Heart right ventricle (tissue), 16 donors: Measurements from ENCODE around the gene GFOD1. TPM values are rescaled to one million over a fixed set of nuclear protein-coding genes. Genes with fewer than 3 reads are reported as not detected.
A peak's percentile ranks its signal among the peaks of the same experiment; 100 is the strongest.
"Not testable (repeated sequence)": the region's sequence is repeated elsewhere in the genome, so short reads cannot be mapped to it uniquely, and the experiment has no call there.

Source experiments
- ATAC-seq, 8 donors: fragments of 200-7000 bp; cut with Tn5 transposase; one replicate each; pipeline ENCODE4 v1.9.1; 2020; ENCODE audit warnings: mild to moderate bottlenecking in 8 of 8, moderate library complexity in 8 of 8, moderate number of reproducible peaks in 1 of 8
- DNase-seq, 2 donors: peaks; one replicate each; pipeline ENCODE4 v3.0.0-alpha.2; 2020
- H3K27ac ChIP-seq, 10 donors: fragments of 200-600 bp; sonication (generic) in 2 of 10; one replicate each; pipeline versions ENCODE4 v1.5.0 to v1.8.0; 2020 to 2022; ENCODE audit warnings: mild to moderate bottlenecking in 3 of 10
- H3K27me3 ChIP-seq, 7 donors: fragments of 200-600 bp; one replicate each; pipeline ENCODE4 v1.8.0; 2021 to 2022; ENCODE audit warnings: mild to moderate bottlenecking in 2 of 7
- H3K36me3 ChIP-seq, 9 donors: fragments of 200-600 bp; sonication (generic) in 1 of 9; one replicate each; pipeline versions ENCODE4 v1.5.0 to v1.8.0; 2020 to 2022; ENCODE audit warnings: mild to moderate bottlenecking in 2 of 9
- H3K4me1 ChIP-seq, 9 donors: fragments of 200-600 bp; sonication (generic) in 1 of 9; one replicate each; pipeline versions ENCODE4 v1.5.0 to v1.8.0; 2020 to 2022; ENCODE audit warnings: mild to moderate bottlenecking in 4 of 9
- H3K4me3 ChIP-seq, 10 donors: fragments of 200-600 bp; sonication (generic) in 2 of 10; one replicate each; pipeline versions ENCODE4 v1.5.0 to v1.8.0; 2020 to 2022; ENCODE audit warnings: mild to moderate bottlenecking in 7 of 10, moderate library complexity in 2 of 10
- H3K9me3 ChIP-seq, 11 donors: fragments of 200-600 bp in 10 of 11; sonication (generic) in 2 of 11; one replicate each; pipeline versions ENCODE4 v1.5.0 to v1.8.0; 2013 to 2022; ENCODE audit warnings: mild to moderate bottlenecking in 2 of 11, control low read depth in 1 of 11, moderate library complexity in 1 of 11
- CTCF ChIP-seq, 9 donors: fragments of 200-600 bp; sonication (generic) in 2 of 9; IDR thresholded peaks; one replicate each; pipeline versions ENCODE4 v1.5.0 to v1.8.0; 2021 to 2022; ENCODE audit warnings: antibody characterized with exemption in 9 of 9, mild to moderate bottlenecking in 5 of 9, moderate library complexity in 1 of 9
- WGBS, 2 donors: extraction: QIAGEN DNeasy Blood & Tissue Kit; methylation state at CpG; one replicate each; pipeline ENCODE4 v1.1.7; 2013; ENCODE audit warnings: inconsistent platforms in 1 of 2; 5-methylcytosine and 5-hydroxymethylcytosine counted together
- intact Hi-C, 10 donors: fragments of 100-400 bp; cut with DNase I; formaldehyde crosslinking; loops; one replicate each; pipeline versions ENCODE4 v1.11.1 to v1.14.2; 2022
- polyA plus RNA-seq, 2 donors: library from polyadenylated mRNA; stranded (reverse); fragments of 200-250 nt; gene quantifications; one replicate each; pipeline ENCODE4 v1.2.3, GENCODE V29; 2013
- total RNA-seq, 10 donors: library from RNA; stranded (reverse); fragmentation: NEBNext Ultra II Directional in 3 of 10; extraction: Animal tissue kit (Norgen Biotek cat#: 25700) in 3 of 10; gene quantifications; one replicate each; pipeline versions ENCODE4 v1.2.1 to v1.2.4, GENCODE V29; 2021 to 2023
- donor health status: Arrhythmogenic right ventricular cardiomyopathy.
- donor health status: ischemic (EF 13 %, LVEDD 7.1; RV severe dilation, severe dysfunction).
- donor health status: healthy with polysubstance abuse.
- donor health status: DM: no; HTN: yes; CAD: no.
- donor health status: DM: no; HTN: no; CAD: no.
- donor health status: ischemic (EF 25% LVEDD 6.9; RV normal size, moderate dysfunction).
- donor health status: ischemic (EF 25% LVEDD 5.7; RV mildly dilated, moderate dysfunction).
- donor health status: healthy.
- donor health status: DM: yes; HTN: yes; CAD: no.
- donor health status: Ischemic cardiomyopathy.
- donor health status: ischemic (EF 35%, LVEDD 5.7; RV mildly dilated, moderate dysfunction).
- donor health status: nonischemic (EF 11% LVEDD 7.7; RV severe dilation, severe dysfunction).
- donor health status: DM: yes; HTN: yes; CAD: no.
- donor health status: PGD.
- donor health status: ischemic (EF 29% LVEDD 5.4; RV normal size, mild dysfunction).
- donor health status: nonischemic (EF 23%, LVEDD 6.1; RV moderate dilation, normal function).

The GFOD1 gene
- total and polyA plus RNA-seq, 12 donors = 13.8 to 96.5 (median 37.0) TPM

GRCh38 chr6:13444604-13445003 lies 42.8 kb downstream of the GFOD1 start:
- Histone ChIP-seq H3K36me3 (no peaks in the 10 kb centered on the region), H3K27me3 (no peaks in the 10 kb centered on the region), H3K27ac (peak overlapping the region in 8 of 10 donors; percentile 33 to 71 (median 56)), H3K9me3 (no peaks in the 10 kb centered on the region), H3K4me3 (no peak overlapping the region), H3K4me1 (peaks cover 21 to 85% (median 68%) of the 10 kb centered on the region in 9 donors)
- intact Hi-C loops = no loop called here
- DNase-seq (no peak), ATAC-seq (no peak)
- WGBS, 2 donors = 89 to 91% methylated on average over 3 of the region's 3 CpGs
- no peak for TF ChIP-seq CTCF (IDR thresholded peaks at IDR 0.05)

- WGBS, 2 donors = 88 to 93% methylated on average over 6 of the region's 6 CpGs
- DNase-seq, intact Hi-C loops, H3K27me3 ChIP-seq, H3K36me3 ChIP-seq, H3K27ac ChIP-seq, H3K4me3 ChIP-seq, ATAC-seq, H3K9me3 ChIP-seq: not testable (repeated sequence)
- H3K4me1 ChIP-seq = peaks cover 19 to 79% (median 62%) of the 10 kb centered on the region in 9 donors
These were observed 43.4 kb downstream of the GFOD1 start for GRCh38 chr6:13443978-13444377.

GRCh38 chr6:13441778-13442177 lies 45.6 kb downstream of the GFOD1 start:
- no peak overlapping the region for H3K4me3 ChIP-seq
- peaks cover 17 to 73% (median 60%) of the 10 kb centered on the region in 9 donors for H3K4me1 ChIP-seq
- no peaks in the 10 kb centered on the region for H3K9me3 ChIP-seq
- no peak for DNase-seq
- 68 to 84% methylated on average over 4 of the region's 4 CpGs for WGBS, 2 donors
- no peak overlapping the region for H3K27ac ChIP-seq
- H3K27me3 ChIP-seq = no peaks in the 10 kb centered on the region
- no peak for TF ChIP-seq CTCF (IDR thresholded peaks at IDR 0.05)
- no peaks in the 10 kb centered on the region for H3K36me3 ChIP-seq
- intact Hi-C loops = no loop called here
- ATAC-seq = no peak

GRCh38 chr6:13439644-13440043 lies 47.8 kb downstream of the GFOD1 start:
- TF ChIP-seq CTCF (IDR thresholded peaks at IDR 0.05) = no peak
- DNase-seq (no peak), ATAC-seq (no peak)
- Histone ChIP-seq H3K27me3 (no peaks in the 10 kb centered on the region), H3K27ac (no peak overlapping the region), H3K9me3 (no peaks in the 10 kb centered on the region), H3K36me3 (no peaks in the 10 kb centered on the region), H3K4me3 (no peak overlapping the region), H3K4me1 (peaks cover 5 to 72% (median 59%) of the 10 kb centered on the region in 9 donors)
- 100% methylated on average over 1 of the region's 1 CpG for WGBS, 2 donors
- intact Hi-C loops = no loop called here

- H3K4me1 ChIP-seq = peaks cover 5 to 80% (median 70%) of the 10 kb centered on the region in 9 donors
- no peak overlapping the region for H3K27ac ChIP-seq
- H3K27me3 ChIP-seq = no peaks in the 10 kb centered on the region
- DNase-seq (no peak), ATAC-seq (no peak)
- no peak for TF ChIP-seq CTCF (IDR thresholded peaks at IDR 0.05)
- intact Hi-C loops = no loop called here
- no peak overlapping the region for H3K4me3 ChIP-seq
- H3K36me3 ChIP-seq = no peaks in the 10 kb centered on the region
- H3K9me3 ChIP-seq = no peaks in the 10 kb centered on the region
- WGBS, 2 donors = 91 to 100% methylated on average over 1 of the region's 1 CpG
These were observed 49.3 kb downstream of the GFOD1 start for GRCh38 chr6:13438126-13438525.
